ENCODE measurements around the gene HNRNPR. TPM values are rescaled to one million over a fixed set of nuclear protein-coding genes. Genes with fewer than 3 reads are reported as not detected.
A peak's percentile ranks its signal among the peaks of the same experiment; 100 is the strongest.

The HNRNPR gene
- total RNA-seq, 1 donor from 2014 or later, result 64.3 TPM

GRCh38 chr1:23352096-23352695 is 8.1 kb upstream of the HNRNPR start:
- Histone ChIP-seq H3K9me3 (no peaks in the 10 kb centered on the region), H3K27ac (no peak overlapping the region), H3K4me1 (no peaks in the 10 kb centered on the region), H3K36me3 (no peaks in the 10 kb centered on the region), H3K27me3 (no peaks in the 10 kb centered on the region), H3K4me3 (no peak overlapping the region)
- intact Hi-C loops (cut with DNase I), result no loop called here
- TF ChIP-seq POLR2A (IDR thresholded peaks at IDR 0.05) (no peak), CTCF (IDR thresholded peaks at IDR 0.05) (no peak), POLR2AphosphoS5 (IDR thresholded peaks at IDR 0.05; ENCODE audit: insufficient read depth in 1 of 2, low read depth in 1 of 2) (no peak)
- DNase-seq (ENCODE audit: extremely low spot score in 2 of 2), result no peak

GRCh38 chr1:23345920-23346319 is 1.8 kb upstream of the HNRNPR start:
- H3K4me1 ChIP-seq, result peaks cover 28% of the 10 kb centered on the region
- H3K9me3 ChIP-seq, result no peaks in the 10 kb centered on the region
- no peak overlapping the region for H3K4me3 ChIP-seq
- no peak overlapping the region for H3K27ac ChIP-seq
- intact Hi-C loops (cut with DNase I), result no loop called here
- no peaks in the 10 kb centered on the region for H3K27me3 ChIP-seq
- no peak for DNase-seq (ENCODE audit: extremely low spot score in 2 of 2)
- H3K36me3 ChIP-seq, result no peaks in the 10 kb centered on the region
- TF ChIP-seq POLR2AphosphoS5 (IDR thresholded peaks at IDR 0.05; ENCODE audit: insufficient read depth in 1 of 2, low read depth in 1 of 2) (no peak), CTCF (IDR thresholded peaks at IDR 0.05) (no peak), POLR2A (IDR thresholded peaks at IDR 0.05) (no peak)

- Histone ChIP-seq H3K4me3 (peak overlapping the region; percentile 77 to 96), H3K36me3 (no peaks in the 10 kb centered on the region), H3K4me1 (peaks cover 36% of the 10 kb centered on the region), H3K9me3 (no peaks in the 10 kb centered on the region), H3K27ac (peak overlapping the region; percentile 91), H3K27me3 (no peaks in the 10 kb centered on the region)
- intact Hi-C loops (cut with DNase I), result no loop called here
- DNase-seq (ENCODE audit: extremely low spot score in 2 of 2), result no peak
- TF ChIP-seq POLR2A (IDR thresholded peaks at IDR 0.05) (no peak), POLR2AphosphoS5 (IDR thresholded peaks at IDR 0.05; ENCODE audit: insufficient read depth in 1 of 2, low read depth in 1 of 2) (no peak), CTCF (IDR thresholded peaks at IDR 0.05) (no peak)
Measured at GRCh38 chr1:23344987-23345472, 946 bp upstream of the HNRNPR start.

GRCh38 chr1:23343221-23344110 is 618 bp downstream of the HNRNPR start:
- TF ChIP-seq POLR2A (IDR thresholded peaks at IDR 0.05) (no peak), CTCF (IDR thresholded peaks at IDR 0.05) (no peak), POLR2AphosphoS5 (IDR thresholded peaks at IDR 0.05; ENCODE audit: insufficient read depth in 1 of 2, low read depth in 1 of 2) (no peak)

More at GRCh38 chr1:23343221-23344110, 618 bp downstream of the HNRNPR start:
- no peaks in the 10 kb centered on the region for H3K27me3 ChIP-seq
- no peaks in the 10 kb centered on the region for H3K9me3 ChIP-seq
- DNase-seq (ENCODE audit: extremely low spot score in 2 of 2), result no peak
- H3K4me1 ChIP-seq, result peaks cover 52% of the 10 kb centered on the region
- H3K36me3 ChIP-seq, result no peaks in the 10 kb centered on the region
- intact Hi-C loops (cut with DNase I), result no loop called here
- peak overlapping the region; percentile 91 for H3K27ac ChIP-seq
- H3K4me3 ChIP-seq, result peak overlapping the region; percentile 77 to 96
